Measurements from ENCODE around the gene ELMOD3. TPM values are rescaled to one million over a fixed set of nuclear protein-coding genes. Genes with fewer than 3 reads are reported as not detected.

The ELMOD3 gene
- total and polyA plus RNA-seq, 2 of the 8 experiments (the other 6 are each of a cell fraction or from before 2014, with no cell fraction given), result 8.5 to 10.2 TPM

GRCh38 chr2:85423525-85423924 is 69.0 kb downstream of the ELMOD3 start:
- Histone ChIP-seq H3K14ac (ENCODE audit: insufficient read length) (no peak overlapping the region), H3K9me3 (ENCODE audit: insufficient read depth in 2 of 2, low read depth in 1 of 2, low read length in 1 of 2) (no peaks in the 10 kb centered on the region), H3K4me1 (replicated peaks in 1 of 4; ENCODE audit: control insufficient read depth in 3 of 4, insufficient read depth in 4 of 4, low read length in 3 of 4) (peaks cover 0 to 19% (median 10%) of the 10 kb centered on the region in 4 experiments; a peak in 6 of 7 replicates), H3K4me3 (ENCODE audit: extremely low read depth in 1 of 4, insufficient read depth in 2 of 4, low read depth in 3 of 4, low read length in 4 of 4) (no peak overlapping the region), H3K23me2 (ENCODE audit: low read depth, low read length) (peaks cover 2% of the 10 kb centered on the region; the same call in 1 of the 2 replicates), H2BK5ac (ENCODE audit: low read depth, low read length) (no peak overlapping the region), H3K27me3 (replicated peaks in 1 of 4; ENCODE audit: control insufficient read depth in 3 of 4, extremely low read depth in 1 of 4, insufficient read depth in 3 of 4, low read length in 3 of 4) (peaks cover 0 to 6% (median 2%) of the 10 kb centered on the region in 4 experiments; a peak in 3 of 7 replicates), H2BK12ac (ENCODE audit: low read depth, low read length) (peak overlapping the region; percentile 17; the same call in 1 of the 2 replicates), H2AK5ac (ENCODE audit: low read depth, low read length) (no peak overlapping the region), H2BK120ac (replicated peaks; ENCODE audit: low read depth, low read length) (no peak overlapping the region), H2AFZ (ENCODE audit: low read length) (no peak overlapping the region), H3K4me2 (ENCODE audit: insufficient read depth in 1 of 2, low read depth in 2 of 2, low read length in 2 of 2) (no peak overlapping the region), H3K27ac (ENCODE audit: low read depth, low read length) (no peak overlapping the region), H3K18ac (ENCODE audit: extremely low read depth, low read length) (no peak overlapping the region), H3K4ac (replicated peaks; ENCODE audit: insufficient read length, low read depth, low read length) (no peak overlapping the region), H3K23ac (ENCODE audit: insufficient read length) (no peak overlapping the region), H2BK15ac (ENCODE audit: low read length) (0 out of 2 replicates have a peak overlapping the region, but pooled peaks have one; percentile 29), H3K79me1 (ENCODE audit: low read depth, low read length) (no peaks in the 10 kb centered on the region), H4K20me1 (replicated peaks in 1 of 2; ENCODE audit: control insufficient read depth in 1 of 2, insufficient read depth in 2 of 2, low read length in 2 of 2) (no peaks in the 10 kb centered on the region), H3K36me3 (ENCODE audit: control insufficient read depth in 2 of 4, insufficient read depth in 4 of 4, low read length in 3 of 4) (no peaks in the 10 kb centered on the region), H2BK20ac (ENCODE audit: low read length) (no peak overlapping the region), H3K9ac (replicated peaks in 1 of 4; ENCODE audit: extremely low read depth in 1 of 4, low read depth in 3 of 4, low read length in 3 of 4) (no peak overlapping the region), H3K79me2 (ENCODE audit: control insufficient read depth in 1 of 2, insufficient read depth in 2 of 2, low read length in 2 of 2) (no peaks in the 10 kb centered on the region), H3K56ac (replicated peaks; ENCODE audit: insufficient read length, low read depth, low read length) (no peak overlapping the region), H4K5ac (ENCODE audit: insufficient read length, low read depth, low read length) (no peak overlapping the region), H4K8ac (ENCODE audit: extremely low read depth, insufficient read depth, low read length) (no peak overlapping the region), H4K91ac (replicated peaks; ENCODE audit: insufficient read length, low read length) (no peak overlapping the region)
- ChIA-PET POLR2A (ENCODE audit: partially characterized antibody) (interaction anchor here (0.8 to 55.3 kb wide), 2 partner anchors 12 to 124 kb away, joined by 3 to 1889 read pairs; partner anchors contain the start of genes GGCX and MAT2A), CTCF (ENCODE audit: partially characterized antibody) (interaction anchor here (0.6 to 15.1 kb wide), 7 partner anchors 9 to 129 kb away, joined by 3 to 259 read pairs (median 5); no protein-coding TSS in a partner anchor)
- no peak for FAIRE-seq
- 80% methylated on average over 4 of the region's 5 CpGs; no CpG with 5 or more reads in 1 of the 2 experiments for WGBS, 2 experiments (ENCODE audit: extremely low coverage in 1 of 2, insufficient coverage in 1 of 2, insufficient read length in 1 of 2, insufficient replicate concordance in 2 of 2, low coverage in 1 of 2, low lambda C conversion rate in 2 of 2, missing lambda C conversion rate in 1 of 2)
- TF ChIP-seq MAFK (IDR thresholded peaks at IDR 0.05; ENCODE audit: low read depth, low read length) (peak; percentile 34; the same call in 1 of the 2 replicates), SRF (IDR thresholded peaks at IDR 0.05; ENCODE audit: low read depth, low read length) (no peak)
- DNase-seq (ENCODE audit: low read depth in 1 of 2, low spot score in 2 of 2), result no peak

Measured in H1 (cell line).